ENCODE data around the gene ARFGAP3.

ARFGAP3 gene

GRCh38 chr22:42883121-42883520, 26.0 kb upstream of the ARFGAP3 start:
- no peak for DNase-seq

- DNase-seq, result no peak
These were observed 25.0 kb upstream of the ARFGAP3 start for GRCh38 chr22:42881982-42882656.

- DNase-seq, result no peak
These were observed 24.2 kb upstream of the ARFGAP3 start for GRCh38 chr22:42881298-42881697.

GRCh38 chr22:42880815-42881214, 23.7 kb upstream of the ARFGAP3 start:
- no peak for DNase-seq

GRCh38 chr22:42879371-42880021, 22.4 kb upstream of the ARFGAP3 start:
- no peak for DNase-seq

GRCh38 chr22:42878561-42879305, 21.7 kb upstream of the ARFGAP3 start:
- no peak for DNase-seq

GRCh38 chr22:42877597-42878340, 20.7 kb upstream of the ARFGAP3 start:
- no peak for DNase-seq

- no peak for DNase-seq
These were observed 20.1 kb upstream of the ARFGAP3 start for GRCh38 chr22:42877158-42877557.

- no peak for DNase-seq
These were observed 19.0 kb upstream of the ARFGAP3 start for GRCh38 chr22:42876041-42876440.

GRCh38 chr22:42874010-42874409, 16.9 kb upstream of the ARFGAP3 start:
- DNase-seq, result no peak

- no peak for DNase-seq
These were observed 16.3 kb upstream of the ARFGAP3 start for GRCh38 chr22:42873356-42873755.

GRCh38 chr22:42872821-42873220, 15.7 kb upstream of the ARFGAP3 start:
- no peak for DNase-seq

- no peak for DNase-seq
These were observed 14.3 kb upstream of the ARFGAP3 start for GRCh38 chr22:42871146-42872050.

GRCh38 chr22:42869888-42870480, 12.9 kb upstream of the ARFGAP3 start:
- DNase-seq, result no peak

- DNase-seq, result no peak
These were observed 12.4 kb upstream of the ARFGAP3 start for GRCh38 chr22:42869463-42869862.

- DNase-seq, result no peak
These were observed 11.7 kb upstream of the ARFGAP3 start for GRCh38 chr22:42868751-42869251.

GRCh38 chr22:42866100-42866499, 9.0 kb upstream of the ARFGAP3 start:
- DNase-seq, result no peak

- DNase-seq, result no peak
These were observed 8.5 kb upstream of the ARFGAP3 start for GRCh38 chr22:42865536-42865935.

GRCh38 chr22:42863349-42863961, 6.4 kb upstream of the ARFGAP3 start:
- DNase-seq, result no peak

- DNase-seq, result no peak
These were observed 5.1 kb upstream of the ARFGAP3 start for GRCh38 chr22:42862045-42862734.

- no peak for DNase-seq
These were observed 3.9 kb upstream of the ARFGAP3 start for GRCh38 chr22:42860968-42861367.
